GM18868 (cell line): ENCODE data around the gene KRTAP10-7.
"Not testable (repeated sequence)": the region's sequence is repeated elsewhere in the genome, so short reads cannot be mapped to it uniquely, and the experiment has no call there.

Experiments
- ATAC-seq: cut with Tn5 transposase; IDR thresholded peaks from one replicate; pipeline ENCODE4 v1.9.1; 2021; ENCODE audit warnings: mild to moderate bottlenecking, moderate library complexity; ENCODE audit not compliant: unreplicated experiment

KRTAP10-7 gene

GRCh38 chr21:44589586-44590305 is 10.7 kb upstream of the KRTAP10-7 start:
- no peak for ATAC-seq

- no peak for ATAC-seq
These were observed 10.1 kb upstream of the KRTAP10-7 start for GRCh38 chr21:44590311-44590721.

GRCh38 chr21:44590897-44591800 is 9.2 kb upstream of the KRTAP10-7 start:
- ATAC-seq: not testable (repeated sequence)

- ATAC-seq: not testable (repeated sequence)
These were observed 8.6 kb upstream of the KRTAP10-7 start for GRCh38 chr21:44591801-44592130.

GRCh38 chr21:44592446-44593311 is 7.7 kb upstream of the KRTAP10-7 start, which contains the start of gene KRTAP10-6:
Gene KRTAP10-6 (minus strand): TSS chr21:44592505. CDS start chr21:44592484, 21 bp downstream.
- ATAC-seq: no peak

- ATAC-seq: no peak
These were observed 6.6 kb upstream of the KRTAP10-7 start for GRCh38 chr21:44593598-44594405.

- no peak for ATAC-seq
These were observed 5.9 kb upstream of the KRTAP10-7 start for GRCh38 chr21:44594406-44594916.

GRCh38 chr21:44595524-44595923 is 4.9 kb upstream of the KRTAP10-7 start:
- ATAC-seq: no peak

GRCh38 chr21:44596068-44596725 is 4.2 kb upstream of the KRTAP10-7 start:
- ATAC-seq: no peak

- ATAC-seq: no peak
These were observed 2.3 kb upstream of the KRTAP10-7 start for GRCh38 chr21:44598061-44598460.

GRCh38 chr21:44599264-44600029 is 950 bp upstream of the KRTAP10-7 start:
- no peak for ATAC-seq

- ATAC-seq: not testable (repeated sequence)
These were observed 694 bp downstream of the KRTAP10-7 start for GRCh38 chr21:44601091-44601490.

- no peak for ATAC-seq
These were observed 1.4 kb downstream of the KRTAP10-7 start for GRCh38 chr21:44601596-44602462.

GRCh38 chr21:44602463-44602850 is 2.1 kb downstream of the KRTAP10-7 start:
- no peak for ATAC-seq

GRCh38 chr21:44603109-44603875 is 2.9 kb downstream of the KRTAP10-7 start:
- no peak for ATAC-seq

- ATAC-seq: no peak
These were observed 3.5 kb downstream of the KRTAP10-7 start for GRCh38 chr21:44603911-44604310.

- no peak for ATAC-seq
These were observed 6.1 kb downstream of the KRTAP10-7 start for GRCh38 chr21:44606495-44606894.
